Measurements from ENCODE around the gene YBX1. TPM values are rescaled to one million over a fixed set of nuclear protein-coding genes. Genes with fewer than 3 reads are reported as not detected.

YBX1 gene
- total and polyA plus RNA-seq, 2 of the 13 experiments (the other 11 are each of a cell fraction or from before 2014, with no cell fraction given) = 339 to 628 TPM

DNA sequence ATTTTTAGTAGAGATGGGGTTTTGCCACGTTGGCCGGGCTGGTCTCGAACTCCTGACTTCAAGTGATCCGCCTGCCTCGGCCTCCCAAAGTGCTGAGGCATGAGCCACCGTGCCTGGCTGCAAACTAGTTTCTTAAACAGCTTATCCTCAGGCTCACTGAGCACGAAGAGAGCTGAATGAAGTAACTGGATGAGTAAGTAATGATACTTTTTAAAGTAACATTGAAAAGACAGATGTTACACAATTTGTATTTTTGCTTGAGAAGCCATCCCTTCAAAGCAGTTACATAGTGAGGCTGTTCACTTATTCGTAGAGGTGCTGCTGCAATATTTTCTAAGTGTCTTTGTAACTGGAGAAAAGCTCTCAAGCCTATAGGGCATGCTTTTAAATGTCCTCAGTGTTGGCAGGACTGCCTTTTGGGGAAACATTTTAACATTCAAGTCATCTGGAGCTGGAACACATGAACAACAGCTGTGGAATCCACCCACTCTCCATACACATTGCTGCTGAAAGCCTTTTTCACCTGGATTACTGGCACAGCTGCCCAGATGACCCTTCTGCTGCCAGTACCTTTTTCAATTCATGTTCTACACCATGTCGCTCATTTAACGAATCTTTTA is 2.7 kb upstream of the YBX1 start (continued):
- TF ChIP-seq, protein P1, sequence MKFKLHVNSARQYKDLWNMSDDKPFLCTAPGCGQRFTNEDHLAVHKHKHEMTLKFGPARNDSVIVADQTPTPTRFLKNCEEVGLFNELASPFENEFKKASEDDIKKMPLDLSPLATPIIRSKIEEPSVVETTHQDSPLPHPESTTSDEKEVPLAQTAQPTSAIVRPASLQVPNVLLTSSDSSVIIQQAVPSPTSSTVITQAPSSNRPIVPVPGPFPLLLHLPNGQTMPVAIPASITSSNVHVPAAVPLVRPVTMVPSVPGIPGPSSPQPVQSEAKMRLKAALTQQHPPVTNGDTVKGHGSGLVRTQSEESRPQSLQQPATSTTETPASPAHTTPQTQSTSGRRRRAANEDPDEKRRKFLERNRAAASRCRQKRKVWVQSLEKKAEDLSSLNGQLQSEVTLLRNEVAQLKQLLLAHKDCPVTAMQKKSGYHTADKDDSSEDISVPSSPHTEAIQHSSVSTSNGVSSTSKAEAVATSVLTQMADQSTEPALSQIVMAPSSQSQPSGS (CRISPR knock-in tag; IDR thresholded peaks at IDR 0.05) = no peak
- TF ChIP-seq POLR2AphosphoS5 (IDR thresholded peaks at IDR 0.05; ENCODE audit: low read depth, low read length) (no peak), ZNF430 (CRISPR knock-in tag; IDR thresholded peaks at IDR 0.05) (no peak), SNAPC2 (CRISPR knock-in tag; IDR thresholded peaks at IDR 0.05) (no peak), NR2F6 (IDR thresholded peaks at IDR 0.05) (no peak), NR2F6 (CRISPR knock-in tag; IDR thresholded peaks at IDR 0.05) (no peak), ZNF747 (CRISPR knock-in tag; IDR thresholded peaks at IDR 0.05; ENCODE audit: borderline replicate concordance) (no peak), CAMTA2 (CRISPR knock-in tag; IDR thresholded peaks at IDR 0.05; ENCODE audit: borderline replicate concordance) (no peak)
- TF ChIP-seq, protein P2, sequence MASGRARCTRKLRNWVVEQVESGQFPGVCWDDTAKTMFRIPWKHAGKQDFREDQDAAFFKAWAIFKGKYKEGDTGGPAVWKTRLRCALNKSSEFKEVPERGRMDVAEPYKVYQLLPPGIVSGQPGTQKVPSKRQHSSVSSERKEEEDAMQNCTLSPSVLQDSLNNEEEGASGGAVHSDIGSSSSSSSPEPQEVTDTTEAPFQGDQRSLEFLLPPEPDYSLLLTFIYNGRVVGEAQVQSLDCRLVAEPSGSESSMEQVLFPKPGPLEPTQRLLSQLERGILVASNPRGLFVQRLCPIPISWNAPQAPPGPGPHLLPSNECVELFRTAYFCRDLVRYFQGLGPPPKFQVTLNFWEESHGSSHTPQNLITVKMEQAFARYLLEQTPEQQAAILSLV (CRISPR knock-in tag; IDR thresholded peaks at IDR 0.05; ENCODE audit: borderline replicate concordance) = no peak

DNA sequence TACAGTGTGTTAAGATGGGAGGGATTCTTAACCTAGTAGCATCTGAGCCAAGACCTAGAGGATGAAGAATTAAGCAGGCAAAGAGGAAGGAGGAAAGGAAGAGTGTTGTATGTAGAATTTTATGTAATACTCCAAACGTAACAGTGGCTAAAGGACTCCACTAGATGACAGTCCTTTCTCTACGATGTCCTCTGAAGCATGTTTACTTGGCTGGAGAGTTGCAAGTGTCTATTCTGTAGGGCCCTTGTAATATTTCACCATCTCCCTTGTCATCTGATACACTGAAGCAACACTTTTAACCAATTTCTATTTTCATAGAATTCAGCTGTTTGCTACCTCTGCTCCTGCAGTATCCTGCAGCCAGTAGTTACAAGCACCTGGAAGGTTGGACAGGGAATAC is 2.2 kb upstream of the YBX1 start:
- ChIA-PET CTCF (ENCODE audit: low intra/inter-chr PET ratio, low total read pairs) (interaction anchor here (1.1 kb wide), 1 partner anchor 68 kb away, joined by 3 read pairs; no protein-coding TSS in a partner anchor), POLR2A (interaction anchor here (1.3 to 5.3 kb wide), 2 partner anchors 22 to 87 kb away, joined by 3 to 51 read pairs; partner anchors contain the start of genes C1orf50, P3H1 and PPIH)
- Histone ChIP-seq H3K27ac (ENCODE audit: extremely low read length, insufficient read depth, low read length) (no peak overlapping the region), H3K36me3 (replicated peaks in 1 of 2; ENCODE audit: control insufficient read depth in 1 of 2, insufficient read depth in 2 of 2, low read length in 2 of 2) (peaks cover 3 to 10% of the 10 kb centered on the region in 2 experiments), H3K9ac (ENCODE audit: insufficient read depth, low read depth, low read length) (no peak overlapping the region), H3K79me2 (ENCODE audit: insufficient read depth, low read length) (peaks cover 42% of the 10 kb centered on the region), H2AFZ (ENCODE audit: low read length) (no peak overlapping the region), H4K20me1 (ENCODE audit: insufficient read depth, low read length) (peaks cover 20% of the 10 kb centered on the region), H3K27me3 (ENCODE audit: control insufficient read depth in 1 of 2, insufficient read depth in 2 of 2, low read length in 2 of 2) (no peaks in the 10 kb centered on the region; a peak in 1 of 5 replicates), H3K4me2 (ENCODE audit: low read depth, low read length) (peak overlapping the region; percentile 92), H3K4me3 (replicated peaks in 1 of 3; ENCODE audit: insufficient read depth in 1 of 3, low read depth in 2 of 3, low read length in 3 of 3) (no peak overlapping the region), H3K9me3 (ENCODE audit: low read length) (no peaks in the 10 kb centered on the region), H3K4me1 (ENCODE audit: insufficient read depth, low read length) (peaks cover 28% of the 10 kb centered on the region)
- in situ Hi-C loops (cut with HindIII; ENCODE audit: extremely low pct_ligation_motif_present, low pct_unique_long_range_greater_than_20kb) = no loop called here
- WGBS (ENCODE audit: low lambda C conversion rate) = 68% methylated on average over 2 of the region's 2 CpGs
- no peak for ATAC-seq
- no peak for DNase-seq (ENCODE audit: low spot score)
- intact Hi-C loops (cut with micrococcal nuclease; ENCODE audit: unreplicated experiment) = no loop called here
- BruUV-seq (replicated peaks) = no TSS peak
- FAIRE-seq = no peak
- TF ChIP-seq, protein P3, sequence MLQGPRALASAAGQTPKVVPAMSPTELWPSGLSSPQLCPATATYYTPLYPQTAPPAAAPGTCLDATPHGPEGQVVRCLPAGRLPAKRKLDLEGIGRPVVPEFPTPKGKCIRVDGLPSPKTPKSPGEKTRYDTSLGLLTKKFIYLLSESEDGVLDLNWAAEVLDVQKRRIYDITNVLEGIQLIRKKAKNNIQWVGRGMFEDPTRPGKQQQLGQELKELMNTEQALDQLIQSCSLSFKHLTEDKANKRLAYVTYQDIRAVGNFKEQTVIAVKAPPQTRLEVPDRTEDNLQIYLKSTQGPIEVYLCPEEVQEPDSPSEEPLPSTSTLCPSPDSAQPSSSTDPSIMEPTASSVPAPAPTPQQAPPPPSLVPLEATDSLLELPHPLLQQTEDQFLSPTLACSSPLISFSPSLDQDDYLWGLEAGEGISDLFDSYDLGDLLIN (CRISPR knock-in tag; IDR thresholded peaks at IDR 0.05; ENCODE audit: borderline replicate concordance) = no peak
- no peak for TF ChIP-seq ZNF616 (CRISPR knock-in tag; IDR thresholded peaks at IDR 0.05; ENCODE audit: low read depth)
- TF ChIP-seq, protein P4, sequence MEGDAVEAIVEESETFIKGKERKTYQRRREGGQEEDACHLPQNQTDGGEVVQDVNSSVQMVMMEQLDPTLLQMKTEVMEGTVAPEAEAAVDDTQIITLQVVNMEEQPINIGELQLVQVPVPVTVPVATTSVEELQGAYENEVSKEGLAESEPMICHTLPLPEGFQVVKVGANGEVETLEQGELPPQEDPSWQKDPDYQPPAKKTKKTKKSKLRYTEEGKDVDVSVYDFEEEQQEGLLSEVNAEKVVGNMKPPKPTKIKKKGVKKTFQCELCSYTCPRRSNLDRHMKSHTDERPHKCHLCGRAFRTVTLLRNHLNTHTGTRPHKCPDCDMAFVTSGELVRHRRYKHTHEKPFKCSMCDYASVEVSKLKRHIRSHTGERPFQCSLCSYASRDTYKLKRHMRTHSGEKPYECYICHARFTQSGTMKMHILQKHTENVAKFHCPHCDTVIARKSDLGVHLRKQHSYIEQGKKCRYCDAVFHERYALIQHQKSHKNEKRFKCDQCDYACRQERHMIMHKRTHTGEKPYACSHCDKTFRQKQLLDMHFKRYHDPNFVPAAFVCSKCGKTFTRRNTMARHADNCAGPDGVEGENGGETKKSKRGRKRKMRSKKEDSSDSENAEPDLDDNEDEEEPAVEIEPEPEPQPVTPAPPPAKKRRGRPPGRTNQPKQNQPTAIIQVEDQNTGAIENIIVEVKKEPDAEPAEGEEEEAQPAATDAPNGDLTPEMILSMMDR (CRISPR knock-in tag; IDR thresholded peaks at IDR 0.05) = peak; percentile 31
- peak; percentile 37; the same call in 1 of the 2 replicates for TF ChIP-seq CEBPB (IDR thresholded peaks at IDR 0.05; ENCODE audit: borderline replicate concordance, low read depth, low read length)
- TF ChIP-seq RBFOX2 (IDR thresholded peaks at IDR 0.05; ENCODE audit: low read depth, low read length) = no peak
- 0 out of 2 replicates have a peak, but pooled peaks have one; percentile 20 for TF ChIP-seq FOXA3 (CRISPR knock-in tag; IDR thresholded peaks at IDR 0.05)
- 0 out of 2 replicates have a peak, but pooled peaks have one; percentile 16 for TF ChIP-seq FOXK1 (CRISPR knock-in tag; IDR thresholded peaks at IDR 0.05; ENCODE audit: borderline replicate concordance, low read depth)
- no peak for TF ChIP-seq FOXA1 (IDR thresholded peaks at IDR 0.05)
- peak; percentile 44; the same call in 1 of the 2 replicates for TF ChIP-seq FOXA1 (CRISPR knock-in tag; IDR thresholded peaks at IDR 0.05)
- no peak for TF ChIP-seq ZSCAN30 (CRISPR knock-in tag; IDR thresholded peaks at IDR 0.05)

Measured in HepG2 (cell line).